Naive thymus-derived CD4-positive, alpha-beta T cell (primary cell): Measurements from ENCODE around the gene ARHGAP25. TPM values are rescaled to one million over a fixed set of nuclear protein-coding genes. Genes with fewer than 3 reads are reported as not detected.
A peak's percentile ranks its signal among the peaks of the same experiment; 100 is the strongest.

Experiments
- ATAC-seq: fragments of 150-1000 bp; cut with Tn5 transposase; 2 replicates; pipeline ENCODE4 v1.10.0; 2021; ENCODE audit warnings: mild to moderate bottlenecking, moderate library complexity
- CTCF ChIA-PET: fragments of 350-600 bp; sonication (Branson Sonifier 250); formaldehyde crosslinking; loops from one replicate; lab custom pipeline; 2021; ENCODE audit warnings: antibody characterized with exemption; lab: Charles Lee
- POLR2A ChIA-PET: fragments of 350-600 bp; sonication (Branson Sonifier 250); formaldehyde crosslinking; loops from one replicate; lab custom pipeline; 2021; ENCODE audit warnings: antibody characterized with exemption, inconsistent platforms; lab: Charles Lee
- DNase-seq, 9 donors: peaks; one replicate each; pipeline versions ENCODE4 v3.0.0 to v3.0.0-alpha.2; 2020 to 2022; ENCODE audit warnings: mixed read lengths in 1 of 9
- H3K27ac ChIP-seq: one replicate; pipeline ENCODE4 v1.7.0; 2013; ENCODE audit warnings: mild to moderate bottlenecking, low read depth, low read length, moderate library complexity
- H3K27me3 ChIP-seq, 2 donors: one replicate each; pipeline ENCODE4 v1.7.0; 2013; ENCODE audit warnings: low read length in 2 of 2, mild to moderate bottlenecking in 2 of 2, moderate library complexity in 2 of 2; ENCODE audit not compliant: control insufficient read depth in 2 of 2, insufficient read depth in 2 of 2
- H3K36me3 ChIP-seq, 3 experiments: 1 replicate in 2 of 3; 2 replicates in 1 of 3; pipeline ENCODE4 v1.7.0; 2013; ENCODE audit warnings: low read length in 3 of 3, mild to moderate bottlenecking in 3 of 3, moderate library complexity in 1 of 3; ENCODE audit not compliant: insufficient read depth in 3 of 3, control insufficient read depth in 2 of 3
- H3K4me1 ChIP-seq, 2 donors: one replicate each; pipeline ENCODE4 v1.7.0; 2013; ENCODE audit warnings: low read length in 2 of 2, mild to moderate bottlenecking in 2 of 2, moderate library complexity in 1 of 2; ENCODE audit not compliant: control insufficient read depth in 2 of 2, insufficient read depth in 2 of 2
- H3K4me3 ChIP-seq: 2 replicates; pipeline ENCODE4 v1.7.0; 2013; ENCODE audit warnings: mild to moderate bottlenecking, low read length
- H3K9me3 ChIP-seq, 3 experiments: 1 replicate in 2 of 3; 2 replicates in 1 of 3; pipeline ENCODE4 v1.7.0; 2013; ENCODE audit warnings: low read length in 3 of 3; ENCODE audit not compliant: control insufficient read depth in 2 of 3
- H3K27ac Mint-ChIP-seq, 9 donors: one replicate each; pipeline ENCODE4 v1.8.0; 2020 to 2022; ENCODE audit warnings: mixed read lengths in 9 of 9, mild to moderate bottlenecking in 8 of 9, moderate library complexity in 5 of 9, inconsistent platforms in 2 of 9
- H3K27me3 Mint-ChIP-seq, 5 donors: one replicate each; pipeline ENCODE4 v1.8.0; 2021 to 2022; ENCODE audit warnings: mixed read lengths in 5 of 5, mild to moderate bottlenecking in 1 of 5
- H3K36me3 Mint-ChIP-seq, 5 donors: one replicate each; pipeline ENCODE4 v1.8.0; 2020 to 2022; ENCODE audit warnings: mixed read lengths in 5 of 5, mild to moderate bottlenecking in 3 of 5, inconsistent platforms in 1 of 5
- H3K4me1 Mint-ChIP-seq, 7 donors: one replicate each; pipeline ENCODE4 v1.8.0; 2020 to 2022; ENCODE audit warnings: mixed read lengths in 7 of 7, mild to moderate bottlenecking in 3 of 7, inconsistent platforms in 1 of 7
- H3K4me3 Mint-ChIP-seq, 10 donors: one replicate each; pipeline ENCODE4 v1.8.0; 2020 to 2022; ENCODE audit warnings: mild to moderate bottlenecking in 10 of 10, mixed read lengths in 10 of 10, moderate library complexity in 6 of 10, inconsistent platforms in 2 of 10
- H3K9me3 Mint-ChIP-seq, 11 donors: one replicate each; pipeline ENCODE4 v1.8.0; 2020 to 2022; ENCODE audit warnings: mixed read lengths in 11 of 11, mild to moderate bottlenecking in 4 of 11, inconsistent platforms in 1 of 11, moderate library complexity in 1 of 11
- intact Hi-C, 2 donors: fragments of 100-400 bp; cut with micrococcal nuclease; formaldehyde crosslinking; loops; one replicate each; pipeline ENCODE4 v1.15.1; 2023
- polyA plus RNA-seq, 2 donors: library from polyadenylated mRNA; unstranded; fragments of 300-500 nt; fragmentation: Illumina TruSeq; gene quantifications; one replicate each; pipeline ENCODE4 v1.2.3, GENCODE V29; 2021
- total RNA-seq, 6 experiments: library from RNA in 5 of 6; stranded (reverse) in 5 of 6; gene quantifications; 1 replicate in 5 of 6; 2 replicates in 1 of 6; pipeline ENCODE4 v1.2.3 and lab custom pipeline; 2021 to 2026

Gene ARHGAP25, protein sequence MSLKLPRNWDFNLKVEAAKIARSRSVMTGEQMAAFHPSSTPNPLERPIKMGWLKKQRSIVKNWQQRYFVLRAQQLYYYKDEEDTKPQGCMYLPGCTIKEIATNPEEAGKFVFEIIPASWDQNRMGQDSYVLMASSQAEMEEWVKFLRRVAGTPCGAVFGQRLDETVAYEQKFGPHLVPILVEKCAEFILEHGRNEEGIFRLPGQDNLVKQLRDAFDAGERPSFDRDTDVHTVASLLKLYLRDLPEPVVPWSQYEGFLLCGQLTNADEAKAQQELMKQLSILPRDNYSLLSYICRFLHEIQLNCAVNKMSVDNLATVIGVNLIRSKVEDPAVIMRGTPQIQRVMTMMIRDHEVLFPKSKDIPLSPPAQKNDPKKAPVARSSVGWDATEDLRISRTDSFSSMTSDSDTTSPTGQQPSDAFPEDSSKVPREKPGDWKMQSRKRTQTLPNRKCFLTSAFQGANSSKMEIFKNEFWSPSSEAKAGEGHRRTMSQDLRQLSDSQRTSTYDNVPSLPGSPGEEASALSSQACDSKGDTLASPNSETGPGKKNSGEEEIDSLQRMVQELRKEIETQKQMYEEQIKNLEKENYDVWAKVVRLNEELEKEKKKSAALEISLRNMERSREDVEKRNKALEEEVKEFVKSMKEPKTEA
- total RNA-seq (100 to 1,000 TPM in 4 of 5 experiments, 10 to 100 TPM in 1; 68.2 to 139 (median 116) TPM), polyA plus RNA-seq (100 to 1,000 TPM in 1 of 2 donors, 10 to 100 TPM in 1; 63.3 to 134 TPM), total RNA-seq (lab: John Stamatoyannopoulos, UW) (166 reads per million, percentile 91 among the genes with 10 or more reads in this experiment)

DNA sequence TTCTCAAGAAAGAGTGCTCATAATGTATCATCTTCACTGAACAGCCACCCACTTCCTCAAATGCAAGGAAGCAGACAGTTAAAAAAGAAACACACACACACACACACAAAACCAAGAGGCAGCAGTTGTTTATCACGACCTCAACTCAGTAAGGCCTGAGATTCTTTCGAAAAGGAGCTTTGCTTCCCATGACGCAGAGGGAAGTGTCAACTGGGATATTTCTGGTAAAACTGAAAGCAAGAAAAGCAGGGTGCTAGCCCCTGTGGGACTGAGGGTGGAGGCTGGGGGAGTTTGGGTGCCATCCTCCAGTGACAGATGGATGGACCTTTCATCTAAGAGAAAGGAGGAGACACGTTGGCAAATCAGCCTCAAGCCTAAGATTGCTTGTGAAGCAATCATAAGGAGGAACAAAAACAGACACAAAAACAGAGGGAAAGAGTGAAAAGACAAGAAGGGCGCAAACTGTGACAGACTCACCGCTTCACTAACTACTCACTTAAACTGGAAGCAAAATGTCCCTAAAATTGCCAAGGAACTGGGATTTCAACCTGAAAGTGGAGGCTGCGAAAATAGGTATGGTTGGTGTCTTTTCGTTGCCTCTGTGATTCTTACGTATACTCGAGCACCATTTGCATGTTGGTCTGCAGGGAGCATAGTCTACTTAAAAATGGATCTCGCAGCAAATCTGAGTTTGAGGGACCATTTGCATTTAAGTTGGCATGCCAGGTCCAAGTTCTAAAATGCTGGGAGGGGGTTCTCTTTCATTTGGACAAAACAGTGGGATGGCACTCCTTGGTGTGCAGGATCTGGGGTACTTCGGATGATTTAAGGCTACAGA is at the start of gene ARHGAP25:
Gene ARHGAP25, plus strand, starts transcription at position 124 of the 838 bp plus-strand sequence. Its CDS starts 389 bp downstream, at position 513.
- intact Hi-C loops, result loop anchor here (1.0 to 10.0 kb wide), 14 partner anchors 8 to 1092 kb away; partner anchors contain the start of genes PPP3R1 (in 2 of the 2), APLF (in 1 of the 2), FBXO48 (in 1 of the 2) and GMCL1 (in 1 of the 2)
- H3K36me3 ChIP-seq, result no peaks in the 10 kb centered on the region
- DNase-seq (peak; percentile 20 to 81 (median 69)), ATAC-seq (peak; percentile 78)
- peaks cover 38 to 48% of the 10 kb centered on the region in 2 donors for H3K4me1 ChIP-seq
- no peaks in the 10 kb centered on the region for H3K27me3 ChIP-seq
- no peak within 1 kb of the TSS for H3K4me3 Mint-ChIP-seq
- ChIA-PET CTCF (interaction anchor here (1.0 to 2.5 kb wide), 10 partner anchors 11 to 190 kb away, joined by 3 to 33 read pairs (median 6); no protein-coding TSS in a partner anchor), POLR2A (interaction anchor here (1.0 to 6.4 kb wide), 13 partner anchors 9 to 173 kb away, joined by 3 to 114 read pairs (median 6); no protein-coding TSS in a partner anchor)
- peaks cover 23 to 37% (median 32%) of the 10 kb centered on the region in 7 donors for H3K4me1 Mint-ChIP-seq
- H3K27me3 Mint-ChIP-seq, result no peaks in the 10 kb centered on the region
- H3K9me3 Mint-ChIP-seq, result no peaks in the 10 kb centered on the region
- no peak within 1 kb of the TSS for H3K27ac Mint-ChIP-seq
- no peaks in the 10 kb centered on the region for H3K9me3 ChIP-seq
- peak within 1 kb of the TSS; percentile 77 for H3K4me3 ChIP-seq
- peaks cover 0 to 28% (median 5%) of the 10 kb centered on the region in 5 donors for H3K36me3 Mint-ChIP-seq
- H3K27ac ChIP-seq, result peak within 1 kb of the TSS; percentile 78

DNA sequence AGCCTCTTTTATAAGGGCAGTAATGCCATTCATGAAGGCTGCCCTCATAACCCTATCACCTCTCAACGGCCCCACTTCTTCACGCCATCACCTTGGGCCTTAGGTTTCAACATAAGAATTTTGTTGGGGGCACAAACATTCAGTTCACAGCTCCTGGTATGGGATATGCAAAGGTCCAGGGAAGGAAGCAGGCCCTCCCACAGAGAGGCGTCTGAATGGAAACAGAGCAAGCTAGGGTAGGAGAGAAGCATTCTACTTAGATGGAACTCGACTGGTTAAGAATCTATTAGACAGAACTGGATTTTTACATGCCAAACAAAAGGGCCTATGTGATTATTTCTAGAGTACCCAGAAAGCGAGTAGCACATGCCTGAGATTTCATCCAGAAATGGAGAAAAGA is 48.4 kb upstream of the ARHGAP25 start:
- CTCF ChIA-PET, result no interaction called here

DNA sequence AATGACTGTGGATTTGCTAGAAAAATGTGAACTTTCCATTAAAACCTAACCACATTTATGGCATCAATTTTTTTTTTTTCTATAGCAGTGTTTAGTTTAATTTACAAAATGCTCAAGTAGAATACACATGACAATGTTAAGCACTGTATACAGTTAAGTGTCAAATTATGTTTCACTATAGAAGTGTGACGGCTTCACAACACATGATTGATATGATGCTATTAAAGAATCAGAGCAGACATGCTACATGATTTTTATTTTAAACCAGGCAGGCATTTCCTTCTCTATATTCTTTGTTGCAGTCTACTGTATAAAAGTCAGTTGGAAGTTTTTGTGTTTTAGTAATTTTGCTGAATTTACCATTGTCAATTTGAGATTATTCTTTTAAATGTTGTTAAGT is 47.6 kb upstream of the ARHGAP25 start:
- no peak for ATAC-seq

More for the DNA sequence above, 48.4 kb upstream of the ARHGAP25 start:
- Histone ChIP-seq H3K9me3 (no peaks in the 10 kb centered on the region), H3K4me1 (no peaks in the 10 kb centered on the region), H3K27me3 (no peaks in the 10 kb centered on the region), H3K27ac (no peak overlapping the region), H3K4me3 (no peak overlapping the region), H3K36me3 (no peaks in the 10 kb centered on the region)
- peaks cover 0 to 5% (median 0%) of the 10 kb centered on the region in 11 donors for H3K9me3 Mint-ChIP-seq
- peaks cover 0 to 3% (median 0%) of the 10 kb centered on the region in 5 donors for H3K36me3 Mint-ChIP-seq
- peaks cover 0 to 13% (median 7%) of the 10 kb centered on the region in 7 donors for H3K4me1 Mint-ChIP-seq
- ATAC-seq (no peak), DNase-seq (no peak)
- H3K4me3 Mint-ChIP-seq, result no peak overlapping the region
- intact Hi-C loops, result no loop called here
- peaks cover 0 to 25% (median 9%) of the 10 kb centered on the region in 5 donors for H3K27me3 Mint-ChIP-seq
- no peak overlapping the region for H3K27ac Mint-ChIP-seq
- POLR2A ChIA-PET, result no interaction called here

DNA sequence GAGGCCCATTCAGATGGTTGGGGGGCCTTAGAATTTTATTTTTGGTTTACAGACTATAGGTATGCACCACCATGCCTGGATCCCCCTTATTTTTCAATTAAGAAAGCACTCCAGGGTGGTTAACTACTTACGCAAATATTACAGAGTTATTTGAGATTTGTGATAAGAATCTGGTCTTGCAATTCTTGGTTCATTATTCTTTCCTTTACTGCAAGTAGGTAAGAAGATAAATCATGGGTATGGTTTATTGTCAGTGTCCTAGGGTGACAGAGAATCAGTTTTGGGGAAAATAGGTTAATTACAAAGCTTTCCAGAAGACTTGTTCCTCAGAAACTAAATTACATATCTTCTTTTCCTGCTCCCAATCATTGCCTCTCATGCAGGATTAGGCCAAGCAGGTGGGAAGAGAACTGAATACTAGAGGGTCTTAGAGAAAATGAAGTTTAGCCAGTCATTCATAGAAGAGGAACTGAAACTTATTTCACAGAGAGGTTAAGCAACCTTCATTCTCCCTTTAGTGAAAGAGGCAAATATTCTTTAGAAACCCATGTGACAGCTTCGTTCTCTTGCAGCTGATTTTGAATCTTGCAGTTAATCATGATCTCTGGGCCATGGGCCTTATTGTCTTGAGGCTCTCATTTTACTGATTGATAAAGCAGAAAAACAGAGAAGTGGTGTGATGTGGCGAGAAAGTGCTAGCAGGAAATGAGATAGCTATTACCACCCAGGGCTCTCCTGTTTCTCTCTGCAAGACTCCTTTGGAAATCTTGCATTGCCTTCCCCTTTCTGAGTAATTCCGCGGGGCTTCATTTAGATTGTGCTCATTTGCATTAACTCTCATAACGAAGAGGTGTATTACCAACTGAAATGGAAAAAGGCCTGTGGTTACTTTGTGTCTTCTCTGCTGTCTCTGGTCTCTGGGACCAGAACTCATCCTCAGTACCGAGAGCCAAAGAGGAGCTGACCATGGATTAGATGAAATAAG is 44.8 kb upstream of the ARHGAP25 start:
- POLR2A ChIA-PET, result interaction anchor here (0.5 kb wide), 1 partner anchor 16 kb away, joined by 3 read pairs; no protein-coding TSS in a partner anchor
- H3K4me1 Mint-ChIP-seq, result peaks cover 0 to 13% (median 7%) of the 10 kb centered on the region in 7 donors
- intact Hi-C loops, result no loop called here
- peak overlapping the region in 3 of 10 donors; percentile 4 to 18 (median 12) for H3K4me3 Mint-ChIP-seq
- ATAC-seq, result peak; percentile 80
- H3K9me3 Mint-ChIP-seq, result peaks cover 0 to 5% (median 0%) of the 10 kb centered on the region in 11 donors
- Histone ChIP-seq H3K27ac (no peak overlapping the region), H3K4me3 (no peak overlapping the region), H3K27me3 (peaks cover 0 to 4% of the 10 kb centered on the region in 2 donors), H3K9me3 (no peaks in the 10 kb centered on the region), H3K36me3 (no peaks in the 10 kb centered on the region), H3K4me1 (no peaks in the 10 kb centered on the region)
- peaks cover 0 to 20% (median 6%) of the 10 kb centered on the region in 5 donors for H3K27me3 Mint-ChIP-seq
- DNase-seq, result no peak
- H3K36me3 Mint-ChIP-seq, result peaks cover 0 to 7% (median 3%) of the 10 kb centered on the region in 5 donors
- H3K27ac Mint-ChIP-seq, result peak overlapping the region in 1 of 9 donors; percentile 2
- CTCF ChIA-PET, result interaction anchor here (0.6 to 1.2 kb wide), 2 partner anchors 10 to 565 kb away, joined by 3 read pairs; no protein-coding TSS in a partner anchor

More for the DNA sequence above, 47.6 kb upstream of the ARHGAP25 start:
- peaks cover 0 to 7% (median 1%) of the 10 kb centered on the region in 5 donors for H3K36me3 Mint-ChIP-seq
- intact Hi-C loops, result no loop called here
- H3K9me3 ChIP-seq, result no peaks in the 10 kb centered on the region
- H3K4me1 Mint-ChIP-seq, result peaks cover 0 to 13% (median 7%) of the 10 kb centered on the region in 7 donors
- no peaks in the 10 kb centered on the region for H3K27me3 ChIP-seq
- H3K4me3 ChIP-seq, result no peak overlapping the region
- H3K9me3 Mint-ChIP-seq, result peaks cover 0 to 5% (median 0%) of the 10 kb centered on the region in 11 donors
- H3K4me1 ChIP-seq, result no peaks in the 10 kb centered on the region
- ChIA-PET CTCF (no interaction called here), POLR2A (no interaction called here)
- H3K27ac ChIP-seq, result no peak overlapping the region
- no peak overlapping the region for H3K4me3 Mint-ChIP-seq
- no peak for DNase-seq
- H3K36me3 ChIP-seq, result no peaks in the 10 kb centered on the region
- H3K27ac Mint-ChIP-seq, result no peak overlapping the region
- peaks cover 2 to 21% (median 9%) of the 10 kb centered on the region in 5 donors for H3K27me3 Mint-ChIP-seq

DNA sequence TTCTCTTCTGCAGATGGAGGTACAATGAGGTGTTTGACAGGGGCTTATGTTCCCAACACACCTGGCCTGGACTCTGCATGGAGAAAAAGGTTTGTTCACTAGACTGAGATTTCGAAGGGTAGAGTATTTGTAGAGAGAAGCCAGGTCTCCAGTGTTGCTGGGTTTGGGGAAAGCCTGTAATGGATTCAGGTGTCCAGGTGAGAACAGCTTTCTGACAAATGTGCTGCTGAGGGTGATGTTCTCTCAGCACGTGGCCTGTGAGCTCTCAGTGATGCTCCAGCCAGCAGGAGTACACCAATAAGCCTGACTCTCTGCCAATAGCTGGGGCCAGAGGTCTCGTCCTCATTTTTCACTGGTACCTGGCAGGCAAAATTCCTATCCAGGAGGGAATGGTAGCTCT is 43.8 kb upstream of the ARHGAP25 start:
- ATAC-seq (no peak), DNase-seq (no peak)
- Mint-ChIP-seq H3K4me1 (peaks cover 0 to 13% (median 7%) of the 10 kb centered on the region in 7 donors), H3K27me3 (peaks cover 3 to 22% (median 6%) of the 10 kb centered on the region in 5 donors), H3K36me3 (peaks cover 0 to 7% (median 4%) of the 10 kb centered on the region in 5 donors), H3K9me3 (peaks cover 0 to 5% (median 0%) of the 10 kb centered on the region in 11 donors), H3K4me3 (no peak overlapping the region), H3K27ac (no peak overlapping the region)
- Histone ChIP-seq H3K36me3 (no peaks in the 10 kb centered on the region), H3K9me3 (no peaks in the 10 kb centered on the region), H3K4me3 (no peak overlapping the region), H3K4me1 (no peaks in the 10 kb centered on the region), H3K27ac (no peak overlapping the region), H3K27me3 (peaks cover 0 to 4% of the 10 kb centered on the region in 2 donors)
- intact Hi-C loops, result no loop called here
- POLR2A ChIA-PET, result no interaction called here
- CTCF ChIA-PET, result interaction anchor here (1.0 kb wide), 1 partner anchor 18 kb away, joined by 5 read pairs; no protein-coding TSS in a partner anchor
